HepG2 (cell line): ENCODE results near the gene DHX29. TPM values are rescaled to one million over a fixed set of nuclear protein-coding genes. Genes with fewer than 3 reads are reported as not detected.

Experiments used
- BRCA1 ChIP-seq: sonication (generic); formaldehyde crosslinking; IDR thresholded peaks from 2 replicates; pipeline ENCODE4 v1.4.0; 2020; ENCODE audit warnings: missing genetic modification reagents
- CCDC6 ChIP-seq: sonication (generic); formaldehyde crosslinking; IDR thresholded peaks from 2 replicates; pipeline ENCODE4 v1.8.1; 2022; ENCODE audit warnings: mild to moderate bottlenecking, missing genetic modification reagents, moderate library complexity
- CEBPG ChIP-seq: IDR thresholded peaks from 2 replicates; pipeline ENCODE4 v1.6.1; 2016
- DBP ChIP-seq: sonication (generic); formaldehyde crosslinking; IDR thresholded peaks from 2 replicates; pipeline ENCODE4 v1.4.0; 2020; ENCODE audit warnings: missing genetic modification reagents; ENCODE audit errors: not compliant biosample characterization
- HNRNPH1 ChIP-seq: fragments of 200-400 bp; formaldehyde crosslinking; optimal IDR thresholded peaks from 2 replicates; pipeline ENCODE3; 2017; ENCODE audit warnings: mild to moderate bottlenecking, low read depth, low read length
- NFE2L2 ChIP-seq: fragments of 150-350 bp; IDR thresholded peaks from 2 replicates; pipeline ENCODE4 v1.6.1; 2014; ENCODE audit warnings: low read length
- NFYB ChIP-seq: sonication (generic); formaldehyde crosslinking; IDR thresholded peaks from 2 replicates; pipeline ENCODE4 v1.4.0; 2020; ENCODE audit warnings: missing genetic modification reagents
- PCBP1 ChIP-seq: fragments of 200-400 bp; formaldehyde crosslinking; IDR thresholded peaks from 2 replicates; pipeline ENCODE4 v1.6.1; 2017; ENCODE audit warnings: mild to moderate bottlenecking, low read depth, low read length, borderline replicate concordance
- SAFB2 ChIP-seq: sonication (generic); formaldehyde crosslinking; IDR thresholded peaks from 2 replicates; pipeline ENCODE4 v1.5.1; 2020; ENCODE audit warnings: missing genetic modification reagents, low read depth, mild to moderate bottlenecking, borderline replicate concordance
- SRY ChIP-seq: sonication (generic); formaldehyde crosslinking; IDR thresholded peaks from 2 replicates; pipeline ENCODE4 v1.8.0; 2022; ENCODE audit warnings: mild to moderate bottlenecking, missing genetic modification reagents
- TAF15 ChIP-seq: fragments of 200-400 bp; formaldehyde crosslinking; IDR thresholded peaks from one replicate; pipeline ENCODE4 v1.6.1; 2018; ENCODE audit warnings: mild to moderate bottlenecking, low read depth, low read length; ENCODE audit not compliant: poor library complexity, severe bottlenecking
- TSC22D2 ChIP-seq: sonication (generic); formaldehyde crosslinking; IDR thresholded peaks from 2 replicates; pipeline ENCODE4 v1.5.1; 2020; ENCODE audit warnings: missing genetic modification reagents, mild to moderate bottlenecking, borderline replicate concordance
- XRCC5 ChIP-seq: fragments of 200-400 bp; formaldehyde crosslinking; optimal IDR thresholded peaks from 2 replicates; pipeline ENCODE3; 2017; ENCODE audit warnings: mild to moderate bottlenecking, low read length
- ZBTB20 ChIP-seq: sonication (generic); formaldehyde crosslinking; IDR thresholded peaks from 2 replicates; pipeline ENCODE4 v1.8.1; 2023; ENCODE audit warnings: missing genetic modification reagents, low read depth, mild to moderate bottlenecking, borderline replicate concordance
- ZNF101 ChIP-seq: sonication (generic); formaldehyde crosslinking; IDR thresholded peaks from 2 replicates; pipeline ENCODE4 v1.4.0; 2020; ENCODE audit warnings: mild to moderate bottlenecking, low read depth, missing genetic modification reagents, borderline replicate concordance
- ZNF678 ChIP-seq: sonication (generic); formaldehyde crosslinking; IDR thresholded peaks from 2 replicates; pipeline ENCODE4 v1.4.0; 2020; ENCODE audit warnings: mild to moderate bottlenecking, missing genetic modification reagents
- ZNF775 ChIP-seq: sonication (generic); formaldehyde crosslinking; IDR thresholded peaks from 2 replicates; pipeline ENCODE4 v1.4.0; 2020; ENCODE audit warnings: missing genetic modification reagents, mild to moderate bottlenecking, moderate library complexity, borderline replicate concordance
- ZSCAN21 ChIP-seq: sonication (generic); formaldehyde crosslinking; IDR thresholded peaks from 2 replicates; pipeline ENCODE4 v1.8.0; 2022; ENCODE audit warnings: mild to moderate bottlenecking, missing genetic modification reagents, moderate library complexity, borderline replicate concordance
- polyA plus RNA-seq, 8 experiments: library from polyadenylated mRNA; depleted of rRNA in 3 of 8; stranded (reverse) in 7 of 8; unstranded in 1 of 8; fragments of >200 nt; fragmentation: Illumina TruSeq in 4 of 8; extraction: Trizol in 4 of 8; gene quantifications; 2 replicates each; pipeline versions ENCODE4 v1.2.1 to v1.2.3, GENCODE V29; 2011 to 2016; ENCODE audit warnings: low read depth in 4 of 8, missing spikeins in 1 of 8, mixed read lengths in 1 of 8; ENCODE audit not compliant: insufficient read depth in 1 of 8
- total RNA-seq, 5 experiments: library from RNA; depleted of rRNA; stranded (reverse); fragments of >200 nt; fragmentation: Illumina TruSeq; extraction: Trizol; gene quantifications; 2 replicates each; pipeline ENCODE4 v1.2.3, GENCODE V29; 2016; ENCODE audit warnings: low read depth in 1 of 5
- TF ChIP-seq, protein P1 (sequence below): sonication (generic); formaldehyde crosslinking; IDR thresholded peaks from 2 replicates; pipeline ENCODE4 v1.4.0; 2020; ENCODE audit warnings: mild to moderate bottlenecking, low read depth, missing genetic modification reagents
- TF ChIP-seq, protein P2 (sequence below): IDR thresholded peaks from 2 replicates; pipeline ENCODE4 v1.6.1; 2016; ENCODE audit warnings: missing compliant biosample characterization, missing genetic modification reagents, borderline replicate concordance
- TF ChIP-seq, protein P3 (sequence below): sonication (generic); formaldehyde crosslinking; conservative IDR thresholded peaks from 2 replicates; pipeline ENCODE4 v1.8.1; 2023; ENCODE audit warnings: missing genetic modification reagents

Gene DHX29
- total and polyA plus RNA-seq, 2 of the 13 experiments (the other 11 are each of a cell fraction or from before 2014, with no cell fraction given) = 1.9 to 22.0 TPM

GRCh38 chr5:55307383-55308253, at the start of gene DHX29, which contains the start of gene MTREX (continued):
- TF ChIP-seq, protein P1, sequence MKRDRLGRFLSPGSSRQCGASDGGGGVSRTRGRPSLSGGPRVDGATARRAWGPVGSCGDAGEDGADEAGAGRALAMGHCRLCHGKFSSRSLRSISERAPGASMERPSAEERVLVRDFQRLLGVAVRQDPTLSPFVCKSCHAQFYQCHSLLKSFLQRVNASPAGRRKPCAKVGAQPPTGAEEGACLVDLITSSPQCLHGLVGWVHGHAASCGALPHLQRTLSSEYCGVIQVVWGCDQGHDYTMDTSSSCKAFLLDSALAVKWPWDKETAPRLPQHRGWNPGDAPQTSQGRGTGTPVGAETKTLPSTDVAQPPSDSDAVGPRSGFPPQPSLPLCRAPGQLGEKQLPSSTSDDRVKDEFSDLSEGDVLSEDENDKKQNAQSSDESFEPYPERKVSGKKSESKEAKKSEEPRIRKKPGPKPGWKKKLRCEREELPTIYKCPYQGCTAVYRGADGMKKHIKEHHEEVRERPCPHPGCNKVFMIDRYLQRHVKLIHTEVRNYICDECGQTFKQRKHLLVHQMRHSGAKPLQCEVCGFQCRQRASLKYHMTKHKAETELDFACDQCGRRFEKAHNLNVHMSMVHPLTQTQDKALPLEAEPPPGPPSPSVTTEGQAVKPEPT (CRISPR knock-in tag) = no peak
- TF ChIP-seq ZNF678 (CRISPR knock-in tag) = peak; percentile 37; the same call in 1 of the 2 replicates
- TF ChIP-seq ZSCAN21 (CRISPR knock-in tag) = 0 out of 2 replicates have a peak, but pooled peaks have one; percentile 52
- TF ChIP-seq XRCC5 = peak; percentile 55
- TF ChIP-seq CEBPG = peak; percentile 11; the same call in 1 of the 2 replicates
- TF ChIP-seq SRY (CRISPR knock-in tag) = no peak
- TF ChIP-seq, protein P2, sequence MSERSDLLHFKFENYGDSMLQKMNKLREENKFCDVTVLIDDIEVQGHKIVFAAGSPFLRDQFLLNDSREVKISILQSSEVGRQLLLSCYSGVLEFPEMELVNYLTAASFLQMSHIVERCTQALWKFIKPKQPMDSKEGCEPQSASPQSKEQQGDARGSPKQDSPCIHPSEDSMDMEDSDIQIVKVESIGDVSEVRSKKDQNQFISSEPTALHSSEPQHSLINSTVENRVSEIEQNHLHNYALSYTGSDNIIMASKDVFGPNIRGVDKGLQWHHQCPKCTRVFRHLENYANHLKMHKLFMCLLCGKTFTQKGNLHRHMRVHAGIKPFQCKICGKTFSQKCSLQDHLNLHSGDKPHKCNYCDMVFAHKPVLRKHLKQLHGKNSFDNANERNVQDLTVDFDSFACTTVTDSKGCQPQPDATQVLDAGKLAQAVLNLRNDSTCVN (CRISPR knock-in tag) = no peak
- no peak for TF ChIP-seq ZNF101
- TF ChIP-seq, protein P3, sequence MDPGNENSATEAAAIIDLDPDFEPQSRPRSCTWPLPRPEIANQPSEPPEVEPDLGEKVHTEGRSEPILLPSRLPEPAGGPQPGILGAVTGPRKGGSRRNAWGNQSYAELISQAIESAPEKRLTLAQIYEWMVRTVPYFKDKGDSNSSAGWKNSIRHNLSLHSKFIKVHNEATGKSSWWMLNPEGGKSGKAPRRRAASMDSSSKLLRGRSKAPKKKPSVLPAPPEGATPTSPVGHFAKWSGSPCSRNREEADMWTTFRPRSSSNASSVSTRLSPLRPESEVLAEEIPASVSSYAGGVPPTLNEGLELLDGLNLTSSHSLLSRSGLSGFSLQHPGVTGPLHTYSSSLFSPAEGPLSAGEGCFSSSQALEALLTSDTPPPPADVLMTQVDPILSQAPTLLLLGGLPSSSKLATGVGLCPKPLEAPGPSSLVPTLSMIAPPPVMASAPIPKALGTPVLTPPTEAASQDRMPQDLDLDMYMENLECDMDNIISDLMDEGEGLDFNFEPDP (CRISPR knock-in tag) = no peak
- TF ChIP-seq TAF15 = no peak
- no peak for TF ChIP-seq HNRNPH1
- no peak for TF ChIP-seq TSC22D2 (CRISPR knock-in tag)
- 0 out of 2 replicates have a peak, but pooled peaks have one; percentile 45 for TF ChIP-seq ZNF775 (CRISPR knock-in tag)
- TF ChIP-seq NFE2L2 = no peak
- TF ChIP-seq NFYB = peak; percentile 84
- no peak for TF ChIP-seq DBP
- TF ChIP-seq SAFB2 (CRISPR knock-in tag) = no peak
- peak; percentile 12 for TF ChIP-seq ZBTB20 (CRISPR knock-in tag)
- no peak for TF ChIP-seq BRCA1 (CRISPR knock-in tag)
- TF ChIP-seq PCBP1 = 0 out of 2 replicates have a peak, but pooled peaks have one; percentile 27
- TF ChIP-seq CCDC6 (CRISPR knock-in tag) = no peak; the same call in 1 of the 2 replicates
